ENCODE data around the gene CES5A. TPM values are rescaled to one million over a fixed set of nuclear protein-coding genes. Genes with fewer than 3 reads are reported as not detected.

Gene CES5A
- polyA plus RNA-seq, 3 donors: not detected

GRCh38 chr16:55876854-55877253, 1.7 kb upstream of the CES5A start:
- Mint-ChIP-seq H3K27me3 (ENCODE audit: low read depth in 3 of 3) (peaks cover 4 to 12% (median 6%) of the 10 kb centered on the region in 3 donors), H3K4me1 (no peaks in the 10 kb centered on the region), H3K4me3 (no peak overlapping the region), H3K9me3 (peaks cover 0 to 2% (median 0%) of the 10 kb centered on the region in 7 donors), H3K36me3 (no peaks in the 10 kb centered on the region), H3K27ac (no peak overlapping the region)
- Histone ChIP-seq H3K4me1 (ENCODE audit: control insufficient read depth in 1 of 2, insufficient read depth in 2 of 2, low read length in 2 of 2) (no peaks in the 10 kb centered on the region), H3K27ac (ENCODE audit: low read depth in 1 of 2, low read length in 2 of 2) (no peak overlapping the region), H2AFZ (ENCODE audit: insufficient read depth, low read depth, low read length, poor library complexity, severe bottlenecking) (no peak overlapping the region), H3K79me2 (ENCODE audit: insufficient read depth, low read length) (no peaks in the 10 kb centered on the region), H4K20me1 (ENCODE audit: insufficient read depth, low read length) (no peaks in the 10 kb centered on the region), H3K36me3 (replicated peaks in 1 of 2; ENCODE audit: control insufficient read depth in 1 of 2, insufficient read depth in 2 of 2, low read length in 2 of 2) (no peaks in the 10 kb centered on the region), H3K4me3 (replicated peaks in 1 of 3; ENCODE audit: low read depth in 2 of 3, low read length in 3 of 3) (no peak overlapping the region), H3K9ac (ENCODE audit: insufficient read depth, low read length, poor library complexity, severe bottlenecking) (no peak overlapping the region), H3K4me2 (replicated peaks; ENCODE audit: extremely low read depth, low read length, poor library complexity, severe bottlenecking) (no peak overlapping the region), H3K9me3 (replicated peaks in 1 of 2; ENCODE audit: control insufficient read depth in 1 of 2, insufficient read depth in 1 of 2, low read length in 2 of 2) (no peaks in the 10 kb centered on the region), H3K27me3 (ENCODE audit: control insufficient read depth in 2 of 2, insufficient read depth in 2 of 2, low read length in 2 of 2) (no peaks in the 10 kb centered on the region)
- TF ChIP-seq CTCF (IDR thresholded peaks at IDR 0.05): no peak
- intact Hi-C loops (cut with micrococcal nuclease): no loop called here
- 100% methylated on average over 1 of the region's 4 CpGs for WGBS (ENCODE audit: insufficient coverage)
- no peak for DNase-seq

DNA sequence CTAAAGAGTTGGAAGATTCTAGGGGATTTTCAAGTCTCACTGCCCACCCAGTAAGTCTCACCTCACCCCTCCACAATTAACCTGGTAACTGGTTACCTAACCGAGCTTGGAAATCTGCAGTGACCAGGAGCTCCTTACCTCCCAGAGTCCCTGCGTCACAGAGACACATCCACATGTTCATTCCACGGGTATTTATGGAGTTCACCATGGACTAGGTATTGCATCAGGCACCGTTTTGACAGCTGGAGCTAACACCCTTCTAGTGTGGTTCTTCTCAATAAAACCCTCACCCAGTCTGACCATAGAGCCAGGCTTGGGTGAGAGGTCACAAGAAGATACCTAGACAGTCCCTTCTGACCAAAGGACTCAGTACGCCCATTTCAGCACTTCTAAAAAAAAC, 2.1 kb downstream of the CES5A start:
- Histone ChIP-seq H3K9ac (ENCODE audit: insufficient read depth, low read length, poor library complexity, severe bottlenecking) (no peak overlapping the region), H3K79me2 (ENCODE audit: insufficient read depth, low read length) (no peaks in the 10 kb centered on the region), H3K36me3 (replicated peaks in 1 of 2; ENCODE audit: control insufficient read depth in 1 of 2, insufficient read depth in 2 of 2, low read length in 2 of 2) (no peaks in the 10 kb centered on the region), H4K20me1 (ENCODE audit: insufficient read depth, low read length) (no peaks in the 10 kb centered on the region), H3K27me3 (ENCODE audit: control insufficient read depth in 2 of 2, insufficient read depth in 2 of 2, low read length in 2 of 2) (no peaks in the 10 kb centered on the region), H3K9me3 (replicated peaks in 1 of 2; ENCODE audit: control insufficient read depth in 1 of 2, insufficient read depth in 1 of 2, low read length in 2 of 2) (no peaks in the 10 kb centered on the region), H3K4me2 (replicated peaks; ENCODE audit: extremely low read depth, low read length, poor library complexity, severe bottlenecking) (no peak overlapping the region), H3K4me3 (replicated peaks in 1 of 3; ENCODE audit: low read depth in 2 of 3, low read length in 3 of 3) (no peak overlapping the region), H3K4me1 (ENCODE audit: control insufficient read depth in 1 of 2, insufficient read depth in 2 of 2, low read length in 2 of 2) (no peaks in the 10 kb centered on the region), H2AFZ (ENCODE audit: insufficient read depth, low read depth, low read length, poor library complexity, severe bottlenecking) (no peak overlapping the region), H3K27ac (ENCODE audit: low read depth in 1 of 2, low read length in 2 of 2) (no peak overlapping the region)
- TF ChIP-seq CTCF (IDR thresholded peaks at IDR 0.05): no peak
- Mint-ChIP-seq H3K27me3 (ENCODE audit: low read depth in 3 of 3) (peaks cover 3 to 8% (median 6%) of the 10 kb centered on the region in 3 donors), H3K4me3 (no peak overlapping the region), H3K27ac (no peak overlapping the region), H3K9me3 (peaks cover 0 to 2% (median 0%) of the 10 kb centered on the region in 7 donors), H3K36me3 (no peaks in the 10 kb centered on the region), H3K4me1 (peaks cover 5% of the 10 kb centered on the region)
- DNase-seq: no peak
- intact Hi-C loops (cut with micrococcal nuclease): no loop called here
- 96% methylated on average over 5 of the region's 5 CpGs for WGBS (ENCODE audit: insufficient coverage)
